Parathyroid adenoma (tissue), 2 donors: Measurements from ENCODE around the gene DLGAP1.

Experiments used
- H2AFZ ChIP-seq: fragments of 300-600 bp; sonication (generic); one replicate; pipeline ENCODE4 v1.7.0; 2017; ENCODE audit warnings: antibody characterized with exemption, mild to moderate bottlenecking
- H3K27ac ChIP-seq: fragments of 300-600 bp; sonication (generic); one replicate; pipeline ENCODE4 v1.7.0; 2017
- H3K27me3 ChIP-seq: fragments of 300-600 bp; sonication (generic); one replicate; pipeline ENCODE4 v1.7.0; 2017; ENCODE audit warnings: low read length; ENCODE audit not compliant: control insufficient read depth, insufficient read depth
- H3K36me3 ChIP-seq: fragments of 300-600 bp; sonication (generic); one replicate; pipeline ENCODE4 v1.7.0; 2017; ENCODE audit warnings: low read length; ENCODE audit not compliant: control insufficient read depth, insufficient read depth
- H3K4me1 ChIP-seq: fragments of 300-600 bp; sonication (generic); one replicate; pipeline ENCODE4 v1.7.0; 2017; ENCODE audit warnings: control low read depth
- H3K4me2 ChIP-seq: fragments of 300-600 bp; sonication (generic); one replicate; pipeline ENCODE4 v1.7.0; 2017; ENCODE audit warnings: low read length
- H3K4me3 ChIP-seq: fragments of 300-600 bp; sonication (generic); one replicate; pipeline ENCODE4 v1.7.0; 2017; ENCODE audit warnings: low read depth, low read length
- H3K79me2 ChIP-seq: fragments of 300-600 bp; sonication (generic); one replicate; pipeline ENCODE4 v1.7.0; 2017; ENCODE audit warnings: control low read depth
- H3K9ac ChIP-seq: fragments of 300-600 bp; sonication (generic); one replicate; pipeline ENCODE4 v1.7.0; 2017; ENCODE audit warnings: mild to moderate bottlenecking
- H3K9me3 ChIP-seq: fragments of 300-600 bp; sonication (generic); one replicate; pipeline ENCODE4 v1.7.0; 2017; ENCODE audit warnings: low read length; ENCODE audit not compliant: control insufficient read depth
- CTCF ChIP-seq: fragments of 300-600 bp; sonication (generic); IDR thresholded peaks from one replicate; pipeline ENCODE4 v1.7.0; 2017; ENCODE audit warnings: antibody characterized with exemption, mild to moderate bottlenecking
- donor health status: primary hyperparathyroidism.

Gene DLGAP1

DNA sequence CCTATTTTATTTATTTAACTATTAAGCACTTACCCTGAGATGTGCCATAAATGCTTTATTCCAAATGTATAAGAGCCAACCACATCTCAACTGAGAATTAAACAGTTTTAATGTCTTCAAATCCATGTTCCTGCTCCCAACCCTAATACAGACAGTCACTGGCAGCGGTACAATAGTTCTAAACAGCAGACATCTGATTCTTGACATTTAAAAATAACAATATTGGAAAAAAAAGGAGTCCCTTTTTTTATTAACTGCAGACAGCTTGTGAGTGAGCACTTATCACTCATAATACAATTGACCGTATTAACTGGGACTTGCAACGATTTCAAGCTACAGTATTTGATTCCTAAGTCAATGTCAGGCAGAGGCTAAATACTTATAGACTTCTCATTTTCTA is 580.5 kb downstream of the DLGAP1 start:
- H3K27me3 ChIP-seq, result no peaks in the 10 kb centered on the region
- H3K79me2 ChIP-seq, result no peaks in the 10 kb centered on the region
- H3K9me3 ChIP-seq, result no peaks in the 10 kb centered on the region
- H3K4me3 ChIP-seq, result no peak overlapping the region
- H2AFZ ChIP-seq, result no peak overlapping the region
- H3K36me3 ChIP-seq, result no peaks in the 10 kb centered on the region
- H3K9ac ChIP-seq, result no peak overlapping the region
- no peak overlapping the region for H3K4me2 ChIP-seq
- TF ChIP-seq CTCF, result no peak
- H3K4me1 ChIP-seq, result no peaks in the 10 kb centered on the region
- H3K27ac ChIP-seq, result no peak overlapping the region

DNA sequence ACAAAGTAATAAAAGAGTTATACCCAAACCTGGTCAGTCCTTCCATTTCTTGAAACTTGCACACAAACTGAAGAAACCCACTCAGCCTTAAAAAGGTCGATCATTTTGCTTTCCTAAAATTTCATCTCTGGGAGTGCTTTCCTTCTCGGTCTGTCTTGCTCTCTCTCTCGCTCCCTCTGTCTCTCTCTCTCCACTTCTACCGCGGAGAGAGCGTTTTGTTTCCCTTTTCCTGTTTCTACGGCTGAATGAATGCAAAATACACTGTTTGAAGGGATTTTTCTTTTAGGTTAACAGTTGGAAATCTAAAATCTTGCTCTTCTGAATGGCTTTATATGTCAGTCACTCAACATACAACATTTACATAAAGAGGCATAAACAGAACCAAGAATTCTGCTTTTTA is 581.0 kb downstream of the DLGAP1 start:
- no peaks in the 10 kb centered on the region for H3K4me1 ChIP-seq
- no peaks in the 10 kb centered on the region for H3K36me3 ChIP-seq
- H3K4me3 ChIP-seq, result no peak overlapping the region
- no peak overlapping the region for H3K9ac ChIP-seq
- no peak for TF ChIP-seq CTCF
- no peaks in the 10 kb centered on the region for H3K9me3 ChIP-seq
- no peak overlapping the region for H3K27ac ChIP-seq
- H3K4me2 ChIP-seq, result peak overlapping the region; percentile 36
- peak overlapping the region; percentile 1 for H2AFZ ChIP-seq
- H3K27me3 ChIP-seq, result no peaks in the 10 kb centered on the region
- no peaks in the 10 kb centered on the region for H3K79me2 ChIP-seq

- no peak overlapping the region for H3K4me2 ChIP-seq
- H3K79me2 ChIP-seq, result no peaks in the 10 kb centered on the region
- no peaks in the 10 kb centered on the region for H3K27me3 ChIP-seq
- H3K36me3 ChIP-seq, result no peaks in the 10 kb centered on the region
- H3K9me3 ChIP-seq, result no peaks in the 10 kb centered on the region
- no peak overlapping the region for H3K4me3 ChIP-seq
- no peak for TF ChIP-seq CTCF
- no peaks in the 10 kb centered on the region for H3K4me1 ChIP-seq
- H2AFZ ChIP-seq, result no peak overlapping the region
- no peak overlapping the region for H3K9ac ChIP-seq
- H3K27ac ChIP-seq, result no peak overlapping the region
Measured at GRCh38 chr18:3873698-3874097, 581.4 kb downstream of the DLGAP1 start.

- H3K27me3 ChIP-seq, result no peaks in the 10 kb centered on the region
- H3K4me1 ChIP-seq, result no peaks in the 10 kb centered on the region
- H3K79me2 ChIP-seq, result no peaks in the 10 kb centered on the region
- no peak for TF ChIP-seq CTCF
- no peaks in the 10 kb centered on the region for H3K9me3 ChIP-seq
- no peak overlapping the region for H2AFZ ChIP-seq
- no peaks in the 10 kb centered on the region for H3K36me3 ChIP-seq
- H3K4me2 ChIP-seq, result no peak overlapping the region
- H3K27ac ChIP-seq, result no peak overlapping the region
- no peak overlapping the region for H3K4me3 ChIP-seq
- H3K9ac ChIP-seq, result no peak overlapping the region
Measured at GRCh38 chr18:3873211-3873610, 581.9 kb downstream of the DLGAP1 start.

DNA sequence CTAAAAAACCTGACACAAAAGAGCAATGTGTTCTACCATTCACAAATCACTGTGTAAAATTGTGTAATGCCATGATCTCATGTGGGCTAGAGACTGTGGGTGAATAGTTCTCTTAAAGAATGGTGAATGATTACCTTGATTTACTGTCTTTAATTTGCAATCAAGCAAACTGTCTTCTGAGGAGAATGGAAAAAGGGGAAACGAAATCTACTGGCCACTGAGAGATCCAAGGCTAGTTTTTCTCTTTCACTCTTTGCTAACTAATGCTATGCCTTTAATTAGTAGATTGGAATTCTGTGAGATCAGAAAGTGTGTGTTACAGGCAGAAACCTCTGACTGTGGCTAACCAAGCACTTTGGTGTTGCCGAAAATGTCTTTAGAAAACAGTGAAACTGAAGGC is 582.5 kb downstream of the DLGAP1 start:
- Histone ChIP-seq H3K36me3 (no peaks in the 10 kb centered on the region), H3K4me2 (no peak overlapping the region), H3K4me1 (no peaks in the 10 kb centered on the region), H3K27ac (no peak overlapping the region), H3K9ac (no peak overlapping the region), H3K79me2 (no peaks in the 10 kb centered on the region), H3K9me3 (no peaks in the 10 kb centered on the region), H2AFZ (no peak overlapping the region), H3K4me3 (no peak overlapping the region), H3K27me3 (no peaks in the 10 kb centered on the region)
- TF ChIP-seq CTCF, result no peak
